GM18520 (cell line): Measurements from ENCODE around the gene VPS33B.
"Not testable (repeated sequence)": the region's sequence is repeated elsewhere in the genome, so short reads cannot be mapped to it uniquely, and the experiment has no call there.

Source experiments
- ATAC-seq: cut with Tn5 transposase; IDR thresholded peaks from one replicate; pipeline ENCODE4 v1.9.1; 2021; ENCODE audit not compliant: unreplicated experiment

VPS33B gene

DNA sequence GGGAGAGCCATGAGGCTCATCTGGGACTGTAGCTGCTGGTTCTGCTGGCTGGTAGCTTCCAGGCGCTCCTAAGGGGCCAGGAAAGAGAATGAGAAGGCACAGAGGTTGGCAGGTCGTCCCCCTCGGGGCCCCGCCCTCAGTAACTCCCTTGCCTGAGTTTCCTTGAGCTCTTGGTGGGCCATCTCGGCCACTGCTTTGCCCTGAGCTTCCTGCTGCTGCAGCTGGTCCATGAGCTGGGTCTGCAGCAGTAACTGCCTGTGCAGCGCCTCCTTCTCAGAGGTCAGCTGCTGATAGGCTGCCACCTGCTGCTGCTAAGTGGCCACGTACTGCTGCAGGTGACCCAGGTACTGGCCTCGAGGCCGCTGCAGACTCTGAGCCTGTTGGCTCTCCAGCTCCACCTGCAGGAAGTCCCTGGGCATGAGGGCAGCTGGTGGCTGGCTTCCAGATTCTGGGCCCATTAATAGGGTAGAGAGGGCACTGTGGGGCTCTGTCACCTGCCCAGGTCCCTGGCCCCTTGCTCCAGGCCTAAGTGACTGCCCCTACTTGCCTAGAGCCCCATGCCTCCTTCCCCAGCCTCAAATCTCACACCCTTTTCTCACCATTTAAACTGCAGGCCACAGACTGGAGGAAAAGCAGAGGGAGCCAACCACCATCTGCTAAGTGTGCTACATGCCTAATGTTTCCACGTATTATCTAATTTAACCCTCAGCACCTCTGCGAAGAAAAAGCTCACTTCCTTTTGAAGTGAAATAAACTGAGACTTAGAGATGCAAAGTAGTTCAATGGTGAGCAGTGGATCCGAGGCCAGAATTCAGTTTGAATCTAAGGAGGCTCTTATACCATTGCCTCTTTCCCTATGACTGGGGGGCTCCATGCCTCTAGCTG, 10.8 kb upstream of the VPS33B start:
- ATAC-seq, result no peak

DNA sequence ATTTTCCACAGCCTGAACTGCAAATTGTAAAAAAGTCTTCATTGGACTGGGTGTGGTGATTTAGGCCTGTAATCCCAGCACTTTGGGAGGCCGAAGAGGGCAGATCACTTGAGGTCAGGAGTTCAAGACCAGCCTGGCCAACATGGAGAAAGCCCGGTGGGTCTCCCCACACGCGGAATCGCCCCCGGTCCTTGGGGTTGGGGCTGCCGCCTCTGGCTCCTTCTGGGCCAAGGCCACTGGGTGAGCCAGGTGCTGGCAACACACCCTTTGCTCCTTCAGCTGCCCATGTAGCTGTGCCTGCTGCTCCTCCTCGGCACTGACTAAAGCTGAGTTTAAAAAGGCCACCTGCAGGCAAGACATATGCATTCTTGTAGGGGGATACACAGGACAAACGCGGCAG, 9.4 kb upstream of the VPS33B start:
- no peak for ATAC-seq

DNA sequence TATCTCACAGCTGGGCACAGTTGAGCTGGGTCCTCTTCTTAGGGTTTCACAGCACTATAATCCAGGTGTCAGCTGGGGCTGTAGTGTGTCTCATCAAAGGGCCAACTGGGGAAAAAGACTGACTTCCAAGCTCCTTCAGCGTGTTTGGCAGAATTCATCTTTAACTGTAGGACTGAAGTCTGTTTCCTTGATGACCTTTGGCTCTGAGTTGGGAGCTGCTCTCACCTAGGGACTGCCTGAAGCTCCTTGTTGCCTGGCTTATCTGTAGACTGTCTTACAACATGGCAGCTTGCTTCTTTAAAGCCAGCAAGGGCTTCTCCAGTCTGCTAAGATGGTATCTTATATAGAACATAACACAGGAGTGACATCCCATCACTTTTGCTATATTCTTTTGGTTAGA, 5.3 kb upstream of the VPS33B start:
- ATAC-seq, result no peak

DNA sequence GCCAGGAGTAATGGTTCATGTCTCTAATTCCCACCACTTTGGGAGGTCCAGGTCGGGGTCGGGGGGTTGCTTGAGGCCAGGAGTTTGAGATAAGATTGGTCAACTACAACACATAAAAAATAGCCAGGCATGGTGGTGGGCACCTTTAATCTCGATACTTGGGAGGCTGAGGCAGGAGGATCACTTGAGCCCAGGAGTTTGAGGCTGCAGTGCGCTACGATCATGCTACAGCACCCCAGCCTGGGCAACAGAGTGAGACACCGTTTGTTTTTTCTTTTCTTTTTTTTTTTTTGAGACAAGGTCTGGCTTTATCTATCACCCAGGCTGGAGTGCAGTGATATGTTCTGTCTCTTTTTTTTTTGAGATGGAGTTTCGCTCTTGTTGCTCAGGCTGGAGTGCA, 1.3 kb upstream of the VPS33B start:
- ATAC-seq, result no peak

DNA sequence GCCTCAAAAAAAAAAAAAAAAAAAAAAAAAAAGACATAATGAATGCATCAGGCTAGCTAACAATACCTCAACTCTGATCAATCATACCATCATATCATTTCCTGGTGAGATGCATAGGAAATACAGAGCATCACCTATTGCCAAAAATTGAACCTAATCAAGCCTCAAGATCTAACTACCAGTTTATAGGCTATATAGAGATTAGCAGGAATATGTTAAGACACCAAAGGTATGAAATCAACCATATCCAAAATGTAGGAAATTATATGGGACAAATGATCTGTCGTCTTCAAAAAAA, 387 bp upstream of the VPS33B start:
- ATAC-seq, result no peak

DNA sequence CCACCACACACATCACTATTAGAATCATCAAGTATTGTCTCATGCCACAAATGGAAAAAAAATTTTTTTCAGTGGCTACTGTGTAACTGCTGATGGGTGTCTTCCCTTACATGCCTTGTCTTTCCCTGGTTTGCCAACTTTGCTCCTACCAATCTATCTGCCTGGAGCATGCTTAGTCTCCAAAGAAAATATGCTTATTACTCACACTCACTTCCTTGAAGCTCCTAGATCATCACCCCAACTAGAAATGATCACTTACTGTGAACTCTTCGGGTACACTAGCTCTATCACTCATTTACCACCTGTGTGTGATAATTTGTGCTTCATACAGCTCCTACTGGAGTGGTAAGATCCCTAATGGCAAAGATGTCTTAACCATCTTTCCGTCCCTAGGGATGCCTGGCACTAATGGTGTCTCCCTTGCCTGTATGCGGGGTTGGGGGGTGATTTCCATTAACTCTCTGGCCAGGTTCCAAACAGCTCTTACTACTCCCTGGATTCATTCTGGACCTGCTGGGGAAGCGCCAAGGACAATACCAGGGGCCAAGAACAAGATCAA, 799 bp downstream of the VPS33B start:
- no peak for ATAC-seq

DNA sequence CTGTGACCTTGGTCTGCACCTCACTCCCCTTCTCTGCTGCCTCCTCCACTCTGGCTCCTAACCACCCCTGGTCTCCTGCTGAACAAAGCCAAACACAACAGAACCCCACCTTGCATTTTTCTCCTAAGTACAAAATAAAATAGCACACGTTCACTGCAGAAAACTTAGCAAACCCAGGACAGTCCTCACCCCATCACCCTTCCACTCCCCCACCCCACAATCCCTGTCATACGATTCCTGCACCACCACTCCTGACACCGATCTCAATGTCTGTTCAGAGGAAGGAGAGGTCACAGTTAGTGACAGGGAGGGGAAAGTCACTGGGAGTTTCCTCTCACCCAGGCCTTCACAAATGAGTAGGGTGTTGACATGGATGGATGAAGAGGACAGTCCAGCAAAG, 4.2 kb downstream of the VPS33B start:
- ATAC-seq, result no peak

DNA sequence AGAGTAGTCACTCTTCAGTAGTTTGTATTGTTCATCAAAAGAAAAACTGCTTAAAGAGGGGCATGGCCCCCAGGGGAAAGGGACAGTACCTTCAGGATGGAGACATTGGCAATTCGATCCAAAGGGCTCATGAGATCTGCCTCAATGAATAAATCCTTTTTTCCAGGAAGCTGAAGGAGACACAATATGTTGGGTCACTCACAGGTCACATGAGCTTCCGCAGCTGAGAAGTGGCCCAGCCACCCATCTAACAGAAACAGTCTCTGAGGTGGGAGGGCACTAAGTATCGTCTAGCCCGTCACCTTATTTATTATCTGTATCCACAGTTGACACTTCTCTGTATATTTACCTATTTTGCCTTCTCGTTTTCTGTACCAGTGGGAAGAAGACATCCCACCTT, 4.7 kb downstream of the VPS33B start:
- ATAC-seq, result no peak

DNA sequence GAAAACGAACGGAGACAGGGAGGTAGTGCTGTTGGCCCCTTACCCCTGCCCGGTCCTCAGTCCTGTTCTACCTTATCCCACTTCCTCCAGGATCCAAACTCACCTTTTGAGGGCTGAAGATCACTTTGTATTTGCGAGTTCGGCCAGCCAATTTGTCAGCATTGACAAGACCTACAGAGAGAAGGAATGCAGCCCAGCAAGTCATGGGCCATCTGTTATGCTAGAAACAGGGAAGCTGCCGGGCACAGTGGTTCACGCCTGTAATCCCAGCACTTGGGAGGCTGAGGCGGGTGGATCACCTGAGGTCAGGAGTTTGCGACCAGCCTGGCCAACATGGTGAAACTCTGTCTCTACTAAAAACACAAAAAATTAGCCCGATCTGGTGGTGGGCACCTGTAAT, 8.7 kb downstream of the VPS33B start:
- not testable (repeated sequence) for ATAC-seq

DNA sequence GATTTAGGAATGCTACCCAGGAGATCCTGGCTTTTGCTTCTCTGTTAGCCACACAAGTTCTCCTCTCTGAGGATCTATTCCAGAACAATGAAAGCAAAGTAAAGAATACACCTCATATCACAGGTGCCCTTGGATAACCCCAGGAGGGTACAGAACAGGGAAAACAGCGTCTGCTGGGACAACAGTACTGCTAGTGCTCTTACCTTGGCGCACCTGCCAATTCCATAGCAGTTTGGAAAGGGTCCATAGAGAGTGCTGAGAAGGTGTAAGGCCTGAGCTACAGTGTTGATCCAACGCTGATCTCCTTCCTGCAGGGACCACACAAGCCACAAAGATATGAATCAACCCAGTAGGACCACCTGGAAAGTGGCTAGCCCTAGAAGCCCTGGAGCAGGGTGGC, 15.1 kb downstream of the VPS33B start:
- ATAC-seq, result no peak

DNA sequence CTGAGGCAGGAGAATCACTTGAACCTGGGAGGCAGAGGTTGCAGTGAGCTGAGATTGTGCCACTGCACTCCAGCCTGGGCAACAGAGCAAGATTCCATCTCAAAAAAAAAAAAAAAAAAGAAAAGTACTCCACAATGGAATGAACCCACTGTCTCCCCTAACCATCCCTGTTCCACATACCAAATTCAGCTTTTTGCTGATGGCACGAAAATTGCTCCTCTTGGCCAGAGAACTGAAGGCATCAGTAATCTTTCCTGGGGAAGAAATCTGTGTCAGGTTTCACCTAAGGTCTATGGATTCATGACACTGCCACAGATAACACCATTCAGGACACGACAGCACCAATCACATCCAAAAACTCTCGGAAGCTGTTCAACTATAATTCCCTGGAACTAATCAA, 21.2 kb downstream of the VPS33B start:
- ATAC-seq, result no peak

DNA sequence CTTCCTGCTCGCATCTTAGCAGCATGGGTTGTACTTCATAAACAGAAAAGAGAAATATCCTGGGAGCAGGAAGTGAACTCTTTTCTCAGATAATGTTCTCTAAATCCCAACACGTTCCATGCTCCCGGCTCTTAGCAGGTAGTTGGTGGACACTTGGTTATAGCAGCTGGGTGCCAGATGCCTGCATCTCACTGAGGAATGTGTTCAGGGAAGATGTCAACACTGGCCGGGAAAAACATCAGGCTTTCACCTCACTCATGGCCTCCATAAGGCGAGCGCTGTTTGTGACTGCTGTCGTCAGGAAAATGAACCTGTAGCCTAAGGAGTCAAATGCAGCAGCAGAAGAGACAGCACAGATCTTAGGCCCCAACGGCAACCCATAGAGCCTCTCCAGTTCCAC, 23.7 kb downstream of the VPS33B start:
- no peak for ATAC-seq

DNA sequence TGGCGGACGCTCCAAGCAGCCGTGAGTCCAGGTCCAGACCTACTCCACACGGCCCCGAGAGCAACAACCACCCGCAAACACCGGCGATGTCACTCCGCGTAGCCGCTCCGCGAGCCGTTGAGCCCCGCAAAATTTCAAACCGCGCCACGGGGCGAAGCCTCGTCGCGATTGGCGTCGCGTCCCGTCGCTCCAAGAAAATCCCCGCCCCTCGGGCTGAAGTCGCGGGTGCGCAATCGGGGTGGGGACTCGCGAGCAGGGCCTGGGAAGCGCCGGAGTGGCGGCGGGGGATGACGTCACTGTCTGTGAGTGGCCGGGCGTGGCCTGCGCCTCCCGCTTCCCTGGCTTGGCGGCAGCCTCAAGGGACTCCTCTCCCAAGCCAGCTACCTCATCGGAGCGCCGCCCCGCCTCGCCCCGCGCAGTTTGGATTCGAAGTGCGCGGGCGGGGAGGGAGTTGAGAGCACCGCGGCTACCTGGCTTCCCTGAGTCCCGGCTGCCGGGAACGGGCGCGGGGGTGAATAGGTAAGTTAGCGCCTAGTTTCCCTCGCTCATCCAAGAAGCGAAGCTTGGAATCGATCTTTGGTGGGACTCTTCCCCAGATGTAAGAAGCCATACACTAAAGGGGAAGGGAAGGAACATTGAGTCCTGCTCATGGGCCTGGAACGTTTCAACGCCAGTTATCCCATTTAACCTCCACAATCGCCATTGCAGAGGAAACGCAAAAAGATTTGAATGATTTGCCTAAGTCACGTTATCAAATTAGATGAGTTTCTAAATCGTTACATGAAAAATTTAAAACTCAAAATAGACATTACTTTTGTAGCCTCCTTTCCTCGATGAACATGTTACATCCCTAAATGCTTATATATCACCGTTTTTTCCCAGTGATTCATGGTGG, 27.7 kb downstream of the VPS33B start, which contains the start of gene PRC1:
Gene PRC1, minus strand, starts transcription at position 119 of the 895 bp plus-strand sequence. Its CDS starts 118 bp downstream, at position 1.
- ATAC-seq, result peak; percentile 92

DNA sequence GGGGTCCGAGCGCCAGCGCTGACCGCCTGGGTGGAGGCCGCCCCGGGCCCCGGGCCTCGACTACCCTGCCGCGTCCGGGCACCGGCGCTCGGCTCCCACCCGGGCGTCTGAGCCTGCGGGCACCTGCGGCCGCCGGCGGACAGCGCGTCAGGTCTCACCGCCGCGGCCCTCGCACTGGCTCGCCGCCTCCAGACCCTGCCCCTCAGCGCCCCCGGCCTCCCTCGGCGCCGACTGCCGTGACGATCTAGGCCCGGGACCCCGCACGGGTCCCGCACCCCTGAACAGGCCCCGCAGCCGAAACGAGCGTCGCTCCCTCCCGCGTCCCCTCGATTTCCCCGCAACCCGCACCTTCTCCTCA, 28.4 kb downstream of the VPS33B start:
- ATAC-seq, result no peak

DNA sequence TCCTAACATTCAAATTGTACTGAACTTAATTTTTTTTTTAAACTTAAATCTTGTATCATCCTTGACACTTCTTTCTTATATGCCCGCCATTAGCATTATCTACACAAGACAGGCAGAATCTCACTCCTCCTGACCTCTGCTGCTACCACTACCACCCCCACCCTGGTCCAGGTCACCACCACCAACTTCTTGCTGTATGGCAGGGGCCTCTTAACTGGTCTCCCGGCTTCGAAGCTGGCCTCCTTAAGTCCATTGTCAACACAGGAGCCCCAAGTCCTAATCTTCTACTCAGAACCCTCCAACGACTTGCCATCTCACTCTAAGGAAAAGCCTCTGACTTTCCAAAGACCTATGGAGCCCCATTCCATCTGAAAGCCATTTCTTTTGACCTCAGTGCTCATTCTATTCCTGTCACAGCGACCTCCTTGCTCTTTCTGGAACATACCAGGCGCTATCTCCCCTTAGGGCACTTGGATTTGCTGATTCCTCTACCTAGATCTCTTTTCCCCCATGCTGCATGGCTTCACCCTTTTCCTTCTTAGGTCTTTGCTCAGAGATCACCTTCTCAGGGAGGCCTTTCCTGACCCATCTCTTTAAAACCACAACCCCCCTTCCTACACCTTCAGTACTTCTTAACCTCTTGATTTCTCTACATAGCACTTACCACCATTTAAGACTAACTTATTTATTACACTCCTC, 30.7 kb downstream of the VPS33B start:
- ATAC-seq, result no peak

DNA sequence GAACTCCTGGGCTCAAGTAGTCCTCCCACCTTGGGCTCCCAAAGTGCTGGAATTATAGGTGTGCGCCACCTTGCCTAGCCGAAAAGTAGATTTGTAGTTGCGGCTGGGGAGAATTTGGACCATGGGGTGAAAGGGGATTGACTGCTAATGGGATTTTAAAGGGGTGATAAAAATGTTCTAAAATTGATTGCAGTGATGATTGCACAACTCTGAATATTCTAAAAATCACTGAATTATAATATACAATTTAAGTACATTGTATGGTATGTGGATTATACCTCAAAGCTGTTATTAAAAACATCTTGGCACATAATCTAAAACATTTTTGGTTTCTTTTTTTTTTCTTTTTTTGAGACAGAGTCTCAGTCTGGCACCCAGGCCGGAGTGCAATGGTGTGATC, 31.9 kb downstream of the VPS33B start:
- no peak for ATAC-seq

DNA sequence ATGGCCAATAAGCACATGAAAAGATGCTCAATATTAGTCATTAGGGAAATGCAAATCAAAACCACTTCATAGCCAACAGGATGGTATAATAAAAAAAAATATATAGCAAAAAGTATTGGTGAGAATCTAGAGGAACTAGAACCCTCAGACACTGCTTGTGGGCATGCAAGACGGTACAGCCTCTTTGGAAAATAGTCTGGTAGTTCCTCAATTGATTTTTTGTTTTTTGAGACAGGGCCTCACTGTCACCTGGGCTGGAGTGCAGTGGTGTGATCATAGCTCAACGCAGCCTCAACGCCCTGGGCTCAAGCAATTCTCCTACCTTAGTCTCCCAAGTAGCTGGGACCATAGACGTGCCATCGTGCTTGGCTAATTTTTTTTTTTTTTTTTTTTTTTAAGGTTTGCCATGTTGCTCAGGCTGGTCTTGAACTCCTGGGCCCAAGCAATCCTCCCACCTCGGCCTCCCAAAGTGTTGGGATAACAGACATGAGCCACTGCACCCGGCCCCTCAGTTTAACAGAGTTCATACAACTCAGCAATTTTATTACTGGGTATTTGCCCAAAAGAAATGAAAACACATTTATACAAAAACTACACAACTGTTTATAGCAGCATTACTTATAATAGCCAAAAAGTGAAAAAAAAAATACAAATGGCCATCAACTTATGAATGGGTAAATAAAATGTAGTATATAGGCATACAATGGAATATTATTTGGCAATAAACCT, 33.2 kb downstream of the VPS33B start:
- ATAC-seq, result no peak

DNA sequence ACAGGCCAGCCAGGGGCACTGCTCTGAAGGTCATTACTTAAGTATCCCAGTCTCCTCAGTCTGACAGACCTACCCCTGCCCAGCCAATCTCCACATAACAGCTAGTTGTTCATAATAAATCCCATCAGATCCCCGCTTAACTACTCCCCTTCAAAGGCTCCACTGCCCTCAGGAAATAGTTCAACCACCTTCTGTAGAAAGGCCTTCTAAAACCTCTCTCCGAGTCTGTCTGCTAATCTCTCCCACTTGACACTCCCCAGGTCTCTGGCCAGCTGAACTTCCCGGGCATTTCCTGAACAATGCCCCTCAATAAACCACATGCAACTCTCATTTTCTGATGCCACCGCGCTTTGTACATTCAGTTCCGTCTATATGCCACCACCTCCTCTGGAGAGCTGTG, 34.1 kb downstream of the VPS33B start:
- no peak for ATAC-seq

DNA sequence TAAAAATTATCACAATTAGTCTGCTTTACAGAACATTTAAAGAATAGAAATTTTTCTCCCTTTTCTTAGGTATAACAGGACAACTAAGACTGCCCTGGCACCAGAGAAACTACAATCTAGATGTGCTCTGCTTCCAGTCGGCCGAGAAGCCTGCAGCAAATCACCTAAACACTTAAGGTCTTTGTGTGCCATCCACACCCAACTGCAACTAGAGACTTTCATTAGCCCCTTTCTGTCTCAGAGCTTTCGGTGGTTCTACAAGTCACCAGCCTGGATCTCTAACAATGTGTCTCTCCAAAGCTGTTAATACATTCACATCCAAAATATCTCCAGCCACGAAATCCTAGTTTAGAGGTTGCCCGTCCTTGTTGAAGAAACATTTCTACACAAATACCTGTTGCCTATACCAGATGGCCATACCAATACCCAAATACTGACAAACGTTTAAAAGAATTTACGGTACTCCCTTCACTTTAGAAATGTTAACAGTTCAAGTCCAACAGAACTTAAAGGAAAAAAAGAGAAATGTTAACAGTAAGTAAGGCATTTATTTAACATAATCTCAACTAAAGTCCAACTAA, 34.7 kb downstream of the VPS33B start:
- no peak for ATAC-seq

DNA sequence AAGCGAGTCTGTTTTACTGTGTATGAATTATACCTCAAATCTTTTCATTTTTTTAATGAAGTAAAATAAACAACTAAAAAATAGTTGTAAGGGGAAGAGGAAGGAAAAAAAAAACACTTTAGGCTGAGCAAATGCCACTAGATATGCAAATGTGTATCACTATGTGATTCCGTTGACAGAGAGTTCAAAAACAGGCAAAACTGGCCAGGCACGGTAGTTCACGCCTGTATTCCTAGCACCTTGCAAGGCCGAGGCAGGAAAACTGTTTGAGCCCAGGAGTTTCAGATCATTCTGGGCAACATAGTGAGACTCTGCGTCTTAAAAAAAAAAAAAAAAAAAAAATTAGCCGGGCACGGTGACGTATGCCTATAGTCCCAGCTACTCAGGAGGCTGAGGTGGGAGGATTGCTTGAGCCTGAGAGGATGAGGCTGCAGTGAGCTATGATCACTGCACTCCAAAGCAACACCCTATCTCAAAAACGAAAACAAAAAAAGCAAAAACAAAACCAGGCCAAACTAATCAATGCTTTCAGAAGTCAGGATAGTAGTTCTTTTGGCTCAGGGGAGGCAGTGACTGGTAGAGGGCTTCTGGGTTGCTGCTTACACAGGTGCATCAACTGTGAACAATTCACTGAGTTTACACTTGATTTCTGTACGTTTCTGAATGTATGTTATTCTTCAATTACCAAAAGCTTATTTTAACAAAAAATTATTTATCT, 35.4 kb downstream of the VPS33B start:
- ATAC-seq, result peak; percentile 42
